ENCODE data around the gene COMT. TPM values are rescaled to one million over a fixed set of nuclear protein-coding genes. Genes with fewer than 3 reads are reported as not detected.

Gene COMT
- total and polyA plus RNA-seq, 9 of the 15 experiments (the other 6 are each of a cell fraction or from before 2014, with no cell fraction given), result 12.5 to 351 (median 155) TPM

DNA sequence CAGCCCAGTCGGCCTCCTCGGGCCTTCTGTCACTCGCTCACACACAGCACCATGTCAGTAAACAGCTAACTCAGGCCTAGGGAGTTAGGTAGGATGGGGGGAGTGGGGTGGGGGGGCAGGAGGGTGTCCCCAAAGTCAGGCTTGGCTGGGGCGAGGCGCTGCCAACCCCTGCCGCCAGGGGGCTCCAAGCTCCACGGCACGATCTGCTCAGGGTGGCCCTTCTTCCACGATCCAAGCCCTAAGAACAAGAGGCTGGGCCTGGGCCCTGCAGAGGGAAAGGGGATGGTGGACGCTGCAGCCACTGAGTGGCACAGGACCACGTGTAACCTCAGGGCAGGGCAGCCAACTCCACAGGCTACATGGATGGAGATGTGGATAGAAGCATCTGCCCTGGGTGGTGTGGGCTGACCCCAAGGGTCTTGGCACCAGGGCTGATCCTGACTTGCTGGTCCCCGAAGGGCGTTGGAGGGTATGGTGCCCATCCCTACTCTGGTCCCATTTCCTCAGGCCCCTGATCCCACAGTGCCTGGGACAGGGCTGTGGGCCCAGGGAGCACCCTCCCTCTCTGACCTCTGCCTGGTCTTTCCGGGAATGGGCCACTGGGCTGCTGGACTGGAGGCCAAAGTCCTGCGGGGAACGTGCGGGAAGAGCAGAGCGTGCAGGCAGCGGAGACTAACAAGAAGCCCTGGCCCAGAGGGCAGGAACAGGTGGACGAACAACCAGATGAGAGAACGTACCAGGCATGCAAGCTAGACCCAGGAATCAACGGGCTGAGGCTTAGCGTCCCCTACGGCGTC is 29.1 kb downstream of the COMT start (continued):
- TF ChIP-seq, protein P1, sequence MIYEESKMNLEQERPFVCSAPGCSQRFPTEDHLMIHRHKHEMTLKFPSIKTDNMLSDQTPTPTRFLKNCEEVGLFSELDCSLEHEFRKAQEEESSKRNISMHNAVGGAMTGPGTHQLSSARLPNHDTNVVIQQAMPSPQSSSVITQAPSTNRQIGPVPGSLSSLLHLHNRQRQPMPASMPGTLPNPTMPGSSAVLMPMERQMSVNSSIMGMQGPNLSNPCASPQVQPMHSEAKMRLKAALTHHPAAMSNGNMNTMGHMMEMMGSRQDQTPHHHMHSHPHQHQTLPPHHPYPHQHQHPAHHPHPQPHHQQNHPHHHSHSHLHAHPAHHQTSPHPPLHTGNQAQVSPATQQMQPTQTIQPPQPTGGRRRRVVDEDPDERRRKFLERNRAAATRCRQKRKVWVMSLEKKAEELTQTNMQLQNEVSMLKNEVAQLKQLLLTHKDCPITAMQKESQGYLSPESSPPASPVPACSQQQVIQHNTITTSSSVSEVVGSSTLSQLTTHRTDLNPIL (CRISPR knock-in tag; IDR thresholded peaks at IDR 0.05), result no peak
- peak; percentile 12 for TF ChIP-seq GABPB2 (CRISPR knock-in tag; conservative IDR thresholded peaks at IDR 0.05)
- TF ChIP-seq NCOA2 (IDR thresholded peaks at IDR 0.05; ENCODE audit: partially characterized antibody in 2 of 2), result no peak
- TF ChIP-seq NBN (IDR thresholded peaks at IDR 0.05; ENCODE audit: low read depth), result 0 out of 2 replicates have a peak, but pooled peaks have one; percentile 54
- TF ChIP-seq, protein P2, sequence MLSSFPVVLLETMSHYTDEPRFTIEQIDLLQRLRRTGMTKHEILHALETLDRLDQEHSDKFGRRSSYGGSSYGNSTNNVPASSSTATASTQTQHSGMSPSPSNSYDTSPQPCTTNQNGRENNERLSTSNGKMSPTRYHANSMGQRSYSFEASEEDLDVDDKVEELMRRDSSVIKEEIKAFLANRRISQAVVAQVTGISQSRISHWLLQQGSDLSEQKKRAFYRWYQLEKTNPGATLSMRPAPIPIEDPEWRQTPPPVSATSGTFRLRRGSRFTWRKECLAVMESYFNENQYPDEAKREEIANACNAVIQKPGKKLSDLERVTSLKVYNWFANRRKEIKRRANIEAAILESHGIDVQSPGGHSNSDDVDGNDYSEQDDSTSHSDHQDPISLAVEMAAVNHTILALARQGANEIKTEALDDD (IDR thresholded peaks at IDR 0.05), result no peak
- no peak for TF ChIP-seq FOXJ3 (CRISPR knock-in tag; IDR thresholded peaks at IDR 0.05)
- no peak for TF ChIP-seq SIN3B (IDR thresholded peaks at IDR 0.05; ENCODE audit: low read depth)
- TF ChIP-seq ARID3A (IDR thresholded peaks at IDR 0.05; ENCODE audit: borderline replicate concordance, low read depth, low read length), result peak; percentile 5; the same call in 1 of the 2 replicates
- TF ChIP-seq ARID2 (IDR thresholded peaks at IDR 0.05), result peak; percentile 100
- peak; percentile 27; the same call in 1 of the 2 replicates for TF ChIP-seq RFX7 (CRISPR knock-in tag; IDR thresholded peaks at IDR 0.05)
- no peak for TF ChIP-seq PTRF (tag; IDR thresholded peaks at IDR 0.05)
- no peak for TF ChIP-seq RNF2 (IDR thresholded peaks at IDR 0.05)
- TF ChIP-seq HMG20B (CRISPR knock-in tag; IDR thresholded peaks at IDR 0.05), result no peak
- TF ChIP-seq ZNF347 (CRISPR knock-in tag; IDR thresholded peaks at IDR 0.05; ENCODE audit: low read depth), result no peak
- TF ChIP-seq ZNF764 (CRISPR knock-in tag; IDR thresholded peaks at IDR 0.05; ENCODE audit: low read depth), result peak; percentile 73
- TF ChIP-seq CBFA2T2 (conservative IDR thresholded peaks at IDR 0.05), result no peak
- no peak for TF ChIP-seq ZNF398 (CRISPR knock-in tag; IDR thresholded peaks at IDR 0.05)
- TF ChIP-seq, protein P3, sequence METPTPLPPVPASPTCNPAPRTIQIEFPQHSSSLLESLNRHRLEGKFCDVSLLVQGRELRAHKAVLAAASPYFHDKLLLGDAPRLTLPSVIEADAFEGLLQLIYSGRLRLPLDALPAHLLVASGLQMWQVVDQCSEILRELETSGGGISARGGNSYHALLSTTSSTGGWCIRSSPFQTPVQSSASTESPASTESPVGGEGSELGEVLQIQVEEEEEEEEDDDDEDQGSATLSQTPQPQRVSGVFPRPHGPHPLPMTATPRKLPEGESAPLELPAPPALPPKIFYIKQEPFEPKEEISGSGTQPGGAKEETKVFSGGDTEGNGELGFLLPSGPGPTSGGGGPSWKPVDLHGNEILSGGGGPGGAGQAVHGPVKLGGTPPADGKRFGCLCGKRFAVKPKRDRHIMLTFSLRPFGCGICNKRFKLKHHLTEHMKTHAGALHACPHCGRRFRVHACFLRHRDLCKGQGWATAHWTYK (CRISPR knock-in tag; IDR thresholded peaks at IDR 0.05), result peak; percentile 89; the same call in 1 of the 2 replicates
- no peak for TF ChIP-seq NCOA4 (IDR thresholded peaks at IDR 0.05; ENCODE audit: partially characterized antibody)
- no peak for TF ChIP-seq ZNF561 (CRISPR knock-in tag; conservative IDR thresholded peaks at IDR 0.05)
